ENCODE data around the gene ADAP1. TPM values are rescaled to one million over a fixed set of nuclear protein-coding genes. Genes with fewer than 3 reads are reported as not detected.
"Not testable (repeated sequence)": the region's sequence is repeated elsewhere in the genome, so short reads cannot be mapped to it uniquely, and the experiment has no call there.

The ADAP1 gene
- total RNA-seq, 2 experiments from 2014 or later: 34.6 to 40.9 TPM

DNA sequence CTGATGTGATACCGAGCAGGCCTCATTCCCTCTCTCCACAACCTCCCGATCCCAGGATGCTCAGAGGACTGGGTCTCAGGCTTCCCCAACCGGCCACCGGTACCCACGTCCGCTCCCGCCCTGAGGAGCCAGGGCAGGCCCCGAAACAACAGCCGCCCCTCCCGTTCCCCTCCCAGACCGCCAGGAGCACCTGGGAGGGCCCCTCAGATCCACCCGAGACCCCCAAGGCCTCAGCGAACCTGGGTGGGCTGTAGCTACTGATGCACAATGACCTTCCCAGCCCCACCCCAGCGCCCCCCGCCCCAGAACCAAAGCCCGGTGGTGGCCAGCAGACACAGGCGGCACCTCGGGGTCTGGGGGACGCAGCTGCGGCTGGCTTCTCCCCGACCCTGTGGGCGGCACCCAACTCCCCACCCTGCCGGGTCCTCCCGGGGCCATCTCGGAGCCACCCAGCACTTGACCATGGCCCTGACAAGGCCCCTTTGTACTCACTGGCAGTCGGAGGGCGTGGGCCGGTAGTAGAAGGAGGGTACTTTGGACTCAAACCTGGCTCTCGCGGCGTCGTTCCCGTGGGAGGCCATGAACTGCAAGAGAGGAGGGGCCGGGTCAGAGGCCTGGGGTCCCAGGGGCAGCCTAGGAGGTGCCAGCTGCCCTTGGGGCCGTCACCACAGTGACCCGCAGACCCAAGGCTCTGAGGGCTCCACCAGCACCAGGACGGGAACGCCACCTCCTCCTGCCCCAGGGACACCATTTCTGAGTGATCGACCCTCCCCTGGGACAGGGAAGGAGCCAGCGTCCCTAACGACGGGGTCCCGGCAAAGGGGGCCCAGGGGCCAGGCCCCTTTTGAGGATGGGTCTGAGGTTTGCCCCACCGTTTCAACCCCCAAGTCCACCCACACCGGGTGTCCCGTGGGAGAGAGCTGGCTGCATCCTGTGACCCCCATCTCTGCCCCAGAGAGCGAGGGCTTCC lies 28.1 kb downstream of the ADAP1 start:
- no peaks in the 10 kb centered on the region for H3K27me3 Mint-ChIP-seq
- DNase-seq: no peak
- CTCF ChIA-PET: interaction anchor here (0.6 kb wide), 1 partner anchor 11 kb away, joined by 3 read pairs; no protein-coding TSS in a partner anchor
- peak overlapping the region; percentile 93 for H3K27ac Mint-ChIP-seq
- peaks cover 72% of the 10 kb centered on the region for H3K4me1 Mint-ChIP-seq (ENCODE audit: low read depth)
- no peak for ATAC-seq
- peaks cover 26% of the 10 kb centered on the region for H3K36me3 Mint-ChIP-seq (ENCODE audit: low read depth)
- H3K4me3 Mint-ChIP-seq: no peak overlapping the region
- TF ChIP-seq, protein P1, sequence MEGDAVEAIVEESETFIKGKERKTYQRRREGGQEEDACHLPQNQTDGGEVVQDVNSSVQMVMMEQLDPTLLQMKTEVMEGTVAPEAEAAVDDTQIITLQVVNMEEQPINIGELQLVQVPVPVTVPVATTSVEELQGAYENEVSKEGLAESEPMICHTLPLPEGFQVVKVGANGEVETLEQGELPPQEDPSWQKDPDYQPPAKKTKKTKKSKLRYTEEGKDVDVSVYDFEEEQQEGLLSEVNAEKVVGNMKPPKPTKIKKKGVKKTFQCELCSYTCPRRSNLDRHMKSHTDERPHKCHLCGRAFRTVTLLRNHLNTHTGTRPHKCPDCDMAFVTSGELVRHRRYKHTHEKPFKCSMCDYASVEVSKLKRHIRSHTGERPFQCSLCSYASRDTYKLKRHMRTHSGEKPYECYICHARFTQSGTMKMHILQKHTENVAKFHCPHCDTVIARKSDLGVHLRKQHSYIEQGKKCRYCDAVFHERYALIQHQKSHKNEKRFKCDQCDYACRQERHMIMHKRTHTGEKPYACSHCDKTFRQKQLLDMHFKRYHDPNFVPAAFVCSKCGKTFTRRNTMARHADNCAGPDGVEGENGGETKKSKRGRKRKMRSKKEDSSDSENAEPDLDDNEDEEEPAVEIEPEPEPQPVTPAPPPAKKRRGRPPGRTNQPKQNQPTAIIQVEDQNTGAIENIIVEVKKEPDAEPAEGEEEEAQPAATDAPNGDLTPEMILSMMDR (IDR thresholded peaks at IDR 0.05): no peak
- peaks cover 3% of the 10 kb centered on the region for H3K9me3 Mint-ChIP-seq
- POLR2A ChIA-PET: interaction anchor here (1.1 to 1.5 kb wide), 2 partner anchors 26 to 49 kb away, joined by 3 to 7 read pairs; partner anchors contain the start of gene COX19
- intact Hi-C loops (cut with micrococcal nuclease): no loop called here

DNA sequence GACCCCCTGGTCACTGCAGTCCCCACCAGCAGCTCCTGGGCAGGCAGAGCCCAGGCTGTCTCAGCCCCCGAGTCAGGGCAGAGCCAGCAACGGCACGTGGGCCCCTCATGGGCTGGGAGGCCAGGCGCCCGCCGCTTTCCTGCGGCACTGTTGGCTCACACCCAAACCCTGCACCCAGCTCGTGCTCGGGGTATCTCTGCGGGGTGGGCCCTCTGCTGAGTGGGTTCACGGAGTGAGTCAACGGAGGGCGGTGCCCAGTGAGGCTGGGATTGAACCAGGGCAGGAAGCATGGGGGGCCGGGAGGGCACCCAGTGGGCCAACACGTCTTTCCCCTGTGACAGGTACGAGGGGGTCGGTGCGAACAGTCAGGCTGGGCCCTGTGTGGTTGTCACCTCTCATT lies 28.9 kb downstream of the ADAP1 start:
- H3K27ac Mint-ChIP-seq: peak overlapping the region; percentile 93
- H3K27me3 Mint-ChIP-seq: no peaks in the 10 kb centered on the region
- ChIA-PET CTCF (interaction anchor here (1.1 to 1.2 kb wide), 2 partner anchors 48 to 67 kb away, joined by 3 to 5 read pairs; no protein-coding TSS in a partner anchor), POLR2A (interaction anchor here (0.7 to 1.5 kb wide), 5 partner anchors 11 to 1555 kb away, joined by 3 to 7 read pairs (median 3); partner anchors contain the start of gene COX19)
- H3K4me3 Mint-ChIP-seq: peak overlapping the region; percentile 47
- H3K36me3 Mint-ChIP-seq (ENCODE audit: low read depth): peaks cover 20% of the 10 kb centered on the region
- ATAC-seq (peak; percentile 50), DNase-seq (peak; percentile 95)
- peaks cover 72% of the 10 kb centered on the region for H3K4me1 Mint-ChIP-seq (ENCODE audit: low read depth)
- peaks cover 3% of the 10 kb centered on the region for H3K9me3 Mint-ChIP-seq
- TF ChIP-seq, protein P1 (IDR thresholded peaks at IDR 0.05): no peak
- intact Hi-C loops (cut with micrococcal nuclease): no loop called here

GRCh38 chr7:924541-925231 lies 29.8 kb downstream of the ADAP1 start:
- peak; percentile 57 for ATAC-seq
- TF ChIP-seq, protein P1 (IDR thresholded peaks at IDR 0.05): no peak
- ChIA-PET CTCF (interaction anchor here (0.8 to 1.2 kb wide), 3 partner anchors 49 to 120 kb away, joined by 3 to 5 read pairs (median 3); partner anchors contain the start of gene GPR146), POLR2A (interaction anchor here (0.6 to 1.5 kb wide), 6 partner anchors 10 to 1446 kb away, joined by 3 to 7 read pairs (median 4); partner anchors contain the start of gene COX19)
- H3K4me1 Mint-ChIP-seq (ENCODE audit: low read depth): peaks cover 67% of the 10 kb centered on the region
- DNase-seq: peak; percentile 97
- peak overlapping the region; percentile 74 for H3K4me3 Mint-ChIP-seq
- H3K27me3 Mint-ChIP-seq: no peaks in the 10 kb centered on the region
- H3K27ac Mint-ChIP-seq: peak overlapping the region; percentile 93
- H3K36me3 Mint-ChIP-seq (ENCODE audit: low read depth): peaks cover 14% of the 10 kb centered on the region
- no peaks in the 10 kb centered on the region for H3K9me3 Mint-ChIP-seq
- intact Hi-C loops (cut with micrococcal nuclease): no loop called here

DNA sequence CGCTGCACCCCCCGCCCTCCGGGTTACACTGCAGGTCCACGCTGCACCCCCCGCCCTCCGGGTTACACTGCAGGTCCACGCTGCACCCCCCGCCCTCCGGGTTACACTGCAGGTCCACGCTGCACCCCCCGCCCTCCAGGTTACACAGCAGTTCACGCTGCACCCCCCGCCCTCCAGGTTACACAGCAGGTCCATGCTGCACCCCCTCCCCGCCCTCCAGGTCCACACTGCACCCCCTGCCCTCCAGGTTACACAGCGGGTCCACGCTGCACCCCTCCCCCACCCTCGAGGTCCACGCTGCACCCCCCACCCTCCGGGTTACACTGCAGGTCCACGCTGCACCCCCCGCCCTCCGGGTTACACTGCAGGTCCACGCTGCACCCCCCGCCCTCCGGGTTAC lies 30.4 kb downstream of the ADAP1 start:
- DNase-seq; H3K27ac Mint-ChIP-seq; H3K9me3 Mint-ChIP-seq; ATAC-seq; H3K27me3 Mint-ChIP-seq; intact Hi-C loops (cut with micrococcal nuclease): not testable (repeated sequence)
- ChIA-PET CTCF (interaction anchor here (1.6 kb wide), 1 partner anchor 15 kb away, joined by 10 read pairs; no protein-coding TSS in a partner anchor), POLR2A (interaction anchor here (2.0 kb wide), 1 partner anchor 14 kb away, joined by 8 read pairs; no protein-coding TSS in a partner anchor)
- peaks cover 63% of the 10 kb centered on the region for H3K4me1 Mint-ChIP-seq (ENCODE audit: low read depth)
- H3K36me3 Mint-ChIP-seq (ENCODE audit: low read depth): peaks cover 12% of the 10 kb centered on the region
- peak overlapping the region; percentile 77 for H3K4me3 Mint-ChIP-seq

Measured in activated CD8-positive, alpha-beta T cell treated with anti-CD3 and anti-CD28 coated beads for 36 hours (primary cell).